ENCODE measurements around the gene RUNX3. TPM values are rescaled to one million over a fixed set of nuclear protein-coding genes. Genes with fewer than 3 reads are reported as not detected.
A peak's percentile ranks its signal among the peaks of the same experiment; 100 is the strongest.
"Not testable (repeated sequence)": the region's sequence is repeated elsewhere in the genome, so short reads cannot be mapped to it uniquely, and the experiment has no call there.

The RUNX3 gene
- polyA plus RNA-seq (2013, experiment 1 of 2; ENCODE audit: insufficient read length), result 13.6 TPM
- 12.1 TPM for polyA plus RNA-seq (2013, experiment 2 of 2; ENCODE audit: insufficient read length)

- peak; percentile 78 for DNase-seq
Measured at GRCh38 chr1:24930260-24931145, at the start of gene RUNX3. Gene RUNX3 (minus strand): TSS chr1:24930276. CDS start chr1:24929868, 408 bp downstream.

GRCh38 chr1:24979232-24979631, 49.2 kb upstream of the RUNX3 start:
- DNase-seq, result not testable (repeated sequence)

- no peak for DNase-seq
Measured at GRCh38 chr1:24978383-24979032, 48.4 kb upstream of the RUNX3 start.

GRCh38 chr1:24975391-24975790, 45.3 kb upstream of the RUNX3 start:
- no peak for DNase-seq

GRCh38 chr1:24973315-24973714, 43.2 kb upstream of the RUNX3 start:
- DNase-seq, result no peak

GRCh38 chr1:24972915-24973242, 42.8 kb upstream of the RUNX3 start:
- no peak for DNase-seq

GRCh38 chr1:24972221-24972914, 42.3 kb upstream of the RUNX3 start:
- DNase-seq, result peak; percentile 30

- peak; percentile 43 for DNase-seq
Measured at GRCh38 chr1:24970926-24971875, 41.1 kb upstream of the RUNX3 start.

GRCh38 chr1:24970399-24970753, 40.3 kb upstream of the RUNX3 start:
- DNase-seq, result peak; percentile 38

GRCh38 chr1:24969596-24970398, 39.7 kb upstream of the RUNX3 start:
- no peak for DNase-seq

- DNase-seq, result no peak
Measured at GRCh38 chr1:24968941-24969585, 39.0 kb upstream of the RUNX3 start.

GRCh38 chr1:24967962-24968361, 37.9 kb upstream of the RUNX3 start:
- DNase-seq, result no peak

GRCh38 chr1:24967555-24967954, 37.5 kb upstream of the RUNX3 start:
- no peak for DNase-seq

GRCh38 chr1:24966724-24967346, 36.8 kb upstream of the RUNX3 start:
- peak; percentile 87 for DNase-seq

- DNase-seq, result no peak
Measured at GRCh38 chr1:24966121-24966723, 36.1 kb upstream of the RUNX3 start.

- no peak for DNase-seq
Measured at GRCh38 chr1:24965571-24965930, 35.5 kb upstream of the RUNX3 start.

GRCh38 chr1:24964811-24965570, 34.9 kb upstream of the RUNX3 start:
- DNase-seq, result peak; percentile 93

- no peak for DNase-seq
Measured at GRCh38 chr1:24963943-24964693, 34.0 kb upstream of the RUNX3 start.

Data from fibroblast of skin of scalp (primary cell).